Activated CD8-positive, alpha-beta memory T cell treated with anti-CD3 and anti-CD28 coated beads for 1 hour (primary cell): ENCODE measurements around the gene TMEM131.

Experiments
- DNase-seq, 2 donors: peaks; one replicate each; pipeline ENCODE4 v3.0.0-alpha.2; 2020; ENCODE audit warnings: low read depth in 1 of 2; ENCODE audit errors: extremely low read depth in 1 of 2

The TMEM131 gene

DNA sequence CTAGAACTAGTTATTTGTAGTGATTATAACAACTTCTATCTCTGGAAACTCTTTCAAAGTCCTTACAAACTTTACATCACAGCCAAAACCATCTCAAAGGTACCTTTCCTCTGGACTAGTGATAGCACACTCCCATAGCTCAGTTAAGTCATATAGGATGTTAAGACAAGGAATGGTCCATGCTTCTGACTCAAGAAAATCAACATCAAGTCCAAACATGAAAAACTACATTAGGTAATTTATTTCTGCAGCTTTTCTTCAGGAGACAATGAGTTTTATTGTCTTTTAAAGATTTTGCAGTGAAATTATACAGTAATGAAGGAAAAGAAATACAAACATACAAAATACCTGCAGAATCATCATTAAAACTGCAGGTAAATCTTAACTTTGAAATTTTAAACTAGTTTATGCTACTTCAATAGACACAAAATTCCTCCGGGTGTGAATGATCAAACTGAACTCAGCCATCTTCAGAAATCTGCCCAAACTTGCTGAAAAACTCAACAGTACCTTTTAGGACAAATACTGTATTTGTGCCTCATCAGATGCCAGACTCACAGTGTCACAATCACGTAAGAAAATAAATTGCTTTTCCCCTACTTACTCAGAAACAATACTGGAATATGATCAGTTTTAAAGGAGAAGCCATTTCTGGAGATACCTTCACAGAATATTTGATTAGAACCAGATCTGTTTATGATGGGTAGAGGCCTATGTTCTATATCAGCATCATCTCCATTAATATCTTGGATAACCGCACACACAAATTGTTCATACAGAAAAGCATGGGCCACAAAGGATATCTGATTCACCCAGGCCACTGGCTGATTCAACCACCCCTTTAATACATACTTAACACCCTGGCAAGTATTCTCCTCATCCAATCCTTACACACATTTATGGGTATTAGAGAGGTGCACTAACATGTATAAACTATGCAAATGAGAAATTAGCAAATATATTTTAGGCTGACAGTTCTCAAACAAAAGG, 2.6 kb downstream of the TMEM131 start:
- no peak for DNase-seq

DNA sequence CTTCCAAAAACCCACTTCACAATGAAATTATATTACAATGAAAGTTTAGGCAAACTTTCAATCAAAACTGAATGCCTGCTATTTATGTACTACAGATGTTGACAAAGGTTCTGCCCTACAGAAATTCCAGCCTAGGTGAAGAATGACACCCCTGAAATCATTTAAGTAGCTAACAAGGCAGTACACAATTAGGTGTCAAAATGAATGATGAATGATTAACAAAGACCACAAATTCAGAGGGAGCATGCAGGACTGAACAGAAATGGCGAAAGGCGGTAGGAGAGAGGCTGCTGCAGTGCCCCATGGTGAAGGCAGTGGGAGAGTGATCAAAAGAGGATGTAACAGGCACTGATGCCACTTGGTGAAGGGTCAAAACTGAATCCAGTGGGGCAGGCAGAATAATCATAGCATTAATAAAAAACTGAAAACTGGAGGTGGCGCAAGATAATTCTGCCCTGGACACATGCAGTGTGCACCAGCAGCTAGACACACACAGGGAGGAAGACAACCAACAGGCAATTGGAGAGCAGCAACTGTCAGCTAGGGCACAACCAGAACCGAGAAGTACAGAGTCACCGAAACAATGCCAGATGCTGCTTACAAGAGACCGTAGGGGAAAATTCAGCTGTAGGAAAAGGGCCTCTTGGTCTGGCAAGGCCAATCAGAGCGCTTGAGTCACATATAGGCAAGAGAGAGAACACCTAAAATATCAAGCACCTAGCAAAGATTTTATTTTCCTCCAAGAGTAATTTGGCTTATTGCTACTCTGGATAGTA, 4.5 kb downstream of the TMEM131 start:
- no peak for DNase-seq

DNA sequence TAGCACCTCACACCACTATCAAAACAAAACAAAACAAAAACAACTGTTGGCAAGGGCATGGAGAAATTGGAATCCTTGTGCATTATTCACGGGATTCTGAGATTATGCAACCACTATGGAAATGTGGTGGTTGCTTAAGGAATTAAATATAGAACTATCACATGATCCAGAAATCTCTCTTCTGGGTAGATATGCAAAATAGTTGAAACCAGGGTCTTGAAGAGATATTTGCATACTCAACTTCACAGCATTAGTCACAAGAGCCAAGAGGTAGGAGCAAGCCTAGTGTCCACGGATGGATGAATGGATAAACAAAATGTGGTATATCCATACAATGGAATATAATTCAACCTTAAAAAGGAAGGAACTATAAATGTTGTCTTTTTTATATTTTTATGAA, 7.0 kb downstream of the TMEM131 start:
- DNase-seq, result no peak

DNA sequence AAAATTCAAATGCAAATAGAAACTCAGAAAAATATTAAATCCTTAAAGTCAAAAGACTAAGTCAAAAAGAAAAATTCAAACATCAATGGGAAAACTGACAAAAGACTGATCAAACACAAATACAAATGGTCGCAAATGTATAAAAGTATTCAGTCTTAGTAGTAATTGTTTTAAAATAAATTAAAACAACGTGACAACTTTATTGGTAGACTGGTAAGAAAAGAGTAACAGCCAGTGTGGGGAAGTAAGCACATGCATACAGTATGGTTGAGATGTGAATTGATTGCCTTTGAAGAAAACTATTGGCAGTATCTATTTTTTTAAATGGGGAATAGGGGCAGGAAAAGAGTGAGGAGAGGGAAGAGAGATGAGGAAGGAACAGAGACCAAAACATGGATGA, 9.8 kb downstream of the TMEM131 start:
- no peak for DNase-seq

DNA sequence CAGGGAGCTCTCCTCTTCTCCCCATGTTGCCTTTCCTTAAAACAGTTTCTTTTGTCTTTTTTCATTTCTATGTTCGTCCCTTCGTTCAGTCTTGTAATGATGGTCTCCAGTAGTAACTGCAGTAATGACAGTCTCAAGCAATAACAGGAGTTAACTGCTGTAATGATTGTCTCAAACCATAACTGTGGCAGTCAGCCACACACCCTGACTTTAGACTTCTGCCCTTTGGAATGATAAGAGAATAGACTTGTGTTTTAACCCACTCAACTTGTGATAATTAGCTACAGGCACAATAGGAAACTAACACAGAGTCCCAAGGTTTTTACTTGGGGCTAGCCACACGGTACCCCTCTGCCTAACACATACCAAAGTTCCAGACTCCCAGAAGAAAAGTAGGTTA, 12.1 kb downstream of the TMEM131 start:
- DNase-seq, result no peak

DNA sequence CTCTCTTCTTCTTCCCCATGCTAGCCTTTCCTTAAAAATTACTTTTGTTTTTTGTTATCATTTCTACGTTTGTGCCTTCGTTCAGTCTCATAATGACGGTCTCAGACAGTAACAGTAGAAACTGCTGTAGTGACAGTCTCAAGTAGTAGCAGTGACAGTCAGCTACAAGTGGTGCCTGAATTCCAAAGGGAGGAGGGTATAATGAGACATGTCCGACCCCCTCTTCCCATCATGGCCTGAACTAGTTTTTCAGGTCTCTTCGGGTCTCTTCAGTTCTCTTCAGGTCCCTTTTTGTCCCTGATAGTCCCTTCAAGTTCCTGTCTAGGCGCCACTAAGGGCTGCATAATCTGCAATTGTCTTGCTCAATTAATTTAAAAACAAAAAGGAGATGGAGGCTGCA, 12.6 kb downstream of the TMEM131 start:
- DNase-seq, result no peak

DNA sequence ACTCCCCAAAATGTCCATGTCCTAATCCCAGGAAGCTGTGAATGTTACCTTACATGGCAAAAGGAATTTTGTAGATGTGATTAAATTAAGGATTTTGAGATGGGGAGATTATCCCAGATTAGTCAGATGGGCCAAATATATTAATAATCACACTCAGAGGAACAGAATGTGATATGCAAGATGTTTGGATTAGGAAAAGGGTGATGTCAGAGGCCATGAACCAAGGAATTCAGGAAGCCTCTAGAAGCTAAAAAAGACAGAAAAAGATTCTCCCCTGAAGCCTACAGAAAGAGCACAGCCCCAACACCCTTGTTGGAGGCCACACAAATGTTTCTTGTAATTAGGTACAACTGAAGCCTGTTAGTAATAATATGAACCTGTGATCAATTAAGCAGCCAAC, 13.1 kb downstream of the TMEM131 start:
- no peak for DNase-seq

DNA sequence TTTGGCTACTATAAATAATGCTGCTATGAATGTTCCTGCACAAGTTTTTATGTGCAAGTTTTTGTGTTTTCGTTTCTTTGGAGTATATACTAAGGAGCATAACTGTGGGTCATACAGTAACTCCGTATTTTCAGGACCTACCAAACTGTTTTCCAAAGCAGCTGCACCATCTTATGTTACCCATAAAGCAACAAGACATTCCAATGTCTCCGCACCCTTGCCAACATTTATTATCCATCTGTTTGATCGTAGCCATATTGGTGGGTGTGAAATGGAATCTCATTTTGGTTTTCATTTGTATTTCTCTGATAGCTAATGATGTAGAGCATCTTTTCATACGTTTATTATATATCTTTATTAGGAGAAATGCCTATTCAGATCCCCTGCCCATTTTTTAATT, 13.8 kb downstream of the TMEM131 start:
- DNase-seq, result no peak

DNA sequence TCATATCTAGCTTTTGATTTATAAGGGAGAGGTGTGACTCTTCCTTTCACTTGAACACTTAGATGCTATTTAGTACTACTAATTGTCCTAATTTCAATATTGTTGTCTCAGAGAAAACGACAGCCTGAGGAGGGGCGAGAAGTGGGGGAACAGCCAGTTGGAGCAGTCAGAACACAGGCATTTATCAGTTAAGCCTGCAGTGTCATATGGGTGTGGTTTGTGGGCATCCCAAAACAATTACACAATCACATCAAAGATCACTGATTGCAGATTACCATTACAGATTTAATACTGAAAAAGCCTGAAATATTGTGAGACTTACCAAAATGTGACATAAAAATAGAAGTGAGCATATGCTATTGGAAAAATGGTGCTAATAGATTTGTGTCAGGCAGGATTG, 15.8 kb downstream of the TMEM131 start:
- no peak for DNase-seq

DNA sequence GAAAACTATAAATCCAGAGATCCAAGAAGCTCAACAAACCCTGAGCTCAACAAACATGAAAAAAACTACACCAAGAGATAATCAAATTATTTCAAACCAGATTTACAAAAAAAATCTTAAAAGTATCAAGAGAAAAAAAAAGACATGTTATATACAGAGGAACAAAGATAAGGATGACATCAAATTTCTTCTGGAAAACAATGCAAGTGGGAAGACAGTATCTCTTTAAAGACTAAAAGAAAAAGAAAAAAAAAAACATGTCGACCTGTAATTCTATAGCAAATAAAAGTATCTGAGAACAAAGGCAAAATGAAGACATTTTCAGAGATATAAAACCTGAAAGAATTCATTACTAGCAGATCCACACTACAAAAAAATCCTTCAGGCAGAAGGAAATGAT, 21.3 kb downstream of the TMEM131 start:
- no peak for DNase-seq

DNA sequence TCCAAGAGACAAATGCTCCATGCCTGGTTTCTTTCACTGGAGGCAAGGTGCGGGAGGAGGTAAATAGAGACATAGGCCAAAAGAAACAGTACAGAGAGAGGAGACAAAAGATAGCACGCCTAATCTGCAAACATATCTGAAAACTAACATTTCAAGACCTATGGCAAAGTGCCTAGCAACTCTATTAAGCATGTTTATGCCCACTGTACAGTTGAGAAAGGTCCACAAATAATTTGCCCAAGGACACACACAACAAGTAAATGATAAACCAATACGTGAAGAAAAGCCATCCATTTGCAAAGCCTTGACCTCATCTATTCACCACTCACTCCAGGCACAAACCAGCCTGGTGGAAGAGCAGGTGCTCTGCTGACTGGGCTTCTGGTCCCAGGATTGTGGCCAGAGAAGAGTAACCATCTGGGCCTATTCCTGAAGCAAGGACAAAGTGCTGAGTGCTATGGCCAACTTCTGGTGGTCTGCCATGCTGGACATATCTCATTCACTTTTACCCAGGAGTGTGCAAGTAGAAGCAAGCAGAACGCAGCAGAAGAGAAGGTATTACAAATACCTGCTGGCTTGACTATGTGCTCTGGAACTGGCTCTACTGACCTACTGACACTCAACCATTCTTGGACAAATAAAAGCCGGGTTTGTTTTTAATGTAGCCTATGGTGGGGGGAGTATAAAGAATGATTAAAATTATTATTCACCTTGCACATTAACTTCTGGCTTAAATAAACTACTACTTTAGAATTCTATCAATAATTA, 25.3 kb downstream of the TMEM131 start:
- no peak for DNase-seq

DNA sequence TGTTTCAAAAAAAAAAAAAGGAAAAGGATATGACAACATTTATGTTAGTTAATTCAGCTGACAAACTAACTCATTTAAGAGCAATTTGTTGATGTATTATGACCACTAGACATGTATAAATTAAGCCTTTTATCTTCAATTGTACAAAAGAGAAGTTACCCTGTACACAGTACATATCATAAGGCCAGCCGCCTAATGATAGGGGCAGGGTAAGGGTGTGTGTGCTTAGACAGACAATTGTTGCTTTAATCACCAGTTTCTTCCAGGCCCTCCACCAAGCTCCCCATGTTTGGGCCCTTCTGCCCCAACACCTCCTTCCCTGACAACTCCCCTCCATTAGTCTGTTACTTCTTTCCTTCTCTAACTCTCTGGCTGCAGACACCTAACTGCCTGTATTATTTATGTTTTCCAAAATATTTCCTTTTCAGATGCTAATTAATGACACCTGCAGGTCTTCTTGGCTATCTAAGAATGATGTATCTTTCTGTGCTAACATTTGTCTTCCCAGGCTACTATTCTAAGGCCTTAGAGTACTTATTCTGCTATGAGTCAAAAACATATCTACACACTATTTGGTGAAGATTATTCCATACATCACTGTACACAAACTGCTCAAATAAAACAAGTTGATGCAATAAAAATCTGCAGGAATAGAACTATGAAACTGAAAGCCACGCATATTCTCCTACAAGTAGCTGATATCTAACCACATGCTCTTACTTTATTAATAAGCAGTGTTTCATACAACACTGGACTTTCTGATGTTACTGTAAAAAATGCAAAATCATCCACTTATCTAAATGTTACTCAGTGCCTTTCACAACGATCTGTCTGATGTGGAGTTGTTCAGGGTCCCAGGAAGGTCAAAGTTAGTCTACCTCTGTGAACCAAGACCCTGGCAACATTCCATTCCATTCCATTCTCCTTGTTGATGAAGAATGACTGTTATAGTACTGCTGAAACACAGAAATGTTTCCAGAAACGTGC, 26.4 kb downstream of the TMEM131 start:
- no peak for DNase-seq

DNA sequence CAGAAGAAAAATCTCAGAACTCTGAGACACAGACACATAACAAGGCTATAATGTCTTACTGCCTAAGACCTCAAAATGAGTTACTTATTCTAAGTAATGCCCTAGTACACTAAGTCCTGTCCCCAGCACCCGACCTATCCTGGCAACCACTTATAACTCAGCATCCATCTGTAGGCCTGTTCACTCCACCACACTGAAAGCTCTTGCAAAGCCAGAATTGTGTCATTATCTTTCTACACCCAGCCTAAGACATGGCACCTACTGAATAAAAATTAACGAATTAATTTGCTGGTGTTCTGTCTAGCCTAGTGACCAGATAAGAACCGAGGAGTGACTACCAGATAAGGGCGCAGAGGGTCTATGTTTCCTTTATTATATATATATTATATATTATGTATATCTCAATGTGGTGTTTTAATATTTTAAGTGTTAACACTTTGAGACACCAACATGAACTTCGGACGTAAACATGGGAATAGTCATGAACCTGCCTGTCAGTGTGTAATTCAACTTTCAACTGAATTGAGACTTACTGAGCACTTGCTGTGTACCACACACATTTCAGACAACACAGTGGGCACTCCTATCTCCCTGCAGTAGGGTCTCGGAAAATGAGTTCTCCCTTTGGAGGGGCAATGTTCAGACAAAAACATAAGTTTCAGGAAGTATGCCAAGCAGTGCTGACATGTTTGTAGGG, 27.7 kb downstream of the TMEM131 start:
- DNase-seq, result no peak

DNA sequence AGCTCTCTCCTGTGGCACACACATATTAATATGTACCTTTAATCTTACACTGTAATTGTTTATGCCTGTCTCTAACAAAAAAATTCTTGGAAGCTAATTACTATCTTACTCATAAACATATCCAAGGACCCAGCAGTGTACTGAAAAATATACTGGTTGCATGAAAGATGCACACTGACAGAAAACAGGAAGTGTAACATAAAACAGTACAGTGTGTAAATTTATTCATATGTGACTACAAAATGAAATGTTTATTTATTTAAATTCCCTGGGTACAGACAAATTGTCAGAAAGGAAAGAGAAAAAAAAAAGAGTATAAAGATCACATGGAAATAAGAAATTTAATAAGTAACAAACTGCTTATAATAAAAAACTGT, 28.5 kb downstream of the TMEM131 start:
- no peak for DNase-seq

DNA sequence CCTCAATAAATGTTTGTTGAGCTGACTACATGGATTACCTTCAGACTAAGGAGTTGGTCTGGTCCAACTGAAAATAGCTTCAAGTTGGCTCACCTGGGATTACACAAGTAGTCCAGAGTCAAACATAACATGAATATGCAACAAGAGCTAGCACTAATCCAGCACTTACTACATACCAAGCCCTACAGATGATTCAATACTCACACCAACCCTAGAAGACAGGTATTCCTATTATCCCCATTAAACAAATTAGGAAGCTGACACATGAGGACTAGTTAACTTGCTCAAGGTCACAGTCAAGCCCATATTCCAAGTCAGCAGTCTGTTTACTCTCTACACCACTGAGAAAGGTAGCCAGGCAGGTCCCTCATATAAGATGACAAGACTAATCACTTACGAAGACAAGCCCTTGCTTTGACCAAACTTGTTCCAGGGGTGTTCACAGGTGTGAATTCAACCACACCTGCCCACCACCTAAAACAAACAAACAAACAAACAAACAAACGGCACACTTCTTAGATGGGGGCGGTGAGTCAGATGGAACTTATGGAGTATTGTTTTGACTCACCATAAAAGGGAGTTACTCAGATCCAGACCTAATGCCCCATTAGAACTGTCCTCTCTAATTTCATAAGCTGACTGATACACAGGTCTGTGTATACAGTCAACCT, 29.1 kb downstream of the TMEM131 start:
- no peak for DNase-seq

DNA sequence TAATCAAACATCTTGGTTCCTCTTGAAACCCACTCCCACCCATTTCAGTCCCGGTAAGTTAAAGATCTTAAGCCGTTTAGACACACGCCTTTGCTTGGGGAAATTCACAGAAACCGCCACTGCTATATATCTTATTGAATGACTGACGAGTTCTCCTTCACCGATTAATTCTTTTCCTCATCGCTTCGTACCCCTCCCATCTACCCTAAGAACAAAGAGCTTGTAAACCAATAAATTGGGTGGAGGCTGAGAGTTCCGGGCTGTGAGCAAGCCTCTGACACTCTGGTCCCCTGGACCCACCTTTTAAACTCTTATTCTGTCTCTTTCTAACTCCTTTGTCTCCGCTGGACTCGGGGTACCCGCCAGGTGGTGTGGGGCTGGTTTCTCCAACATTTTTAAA, 30.6 kb downstream of the TMEM131 start:
- no peak for DNase-seq

DNA sequence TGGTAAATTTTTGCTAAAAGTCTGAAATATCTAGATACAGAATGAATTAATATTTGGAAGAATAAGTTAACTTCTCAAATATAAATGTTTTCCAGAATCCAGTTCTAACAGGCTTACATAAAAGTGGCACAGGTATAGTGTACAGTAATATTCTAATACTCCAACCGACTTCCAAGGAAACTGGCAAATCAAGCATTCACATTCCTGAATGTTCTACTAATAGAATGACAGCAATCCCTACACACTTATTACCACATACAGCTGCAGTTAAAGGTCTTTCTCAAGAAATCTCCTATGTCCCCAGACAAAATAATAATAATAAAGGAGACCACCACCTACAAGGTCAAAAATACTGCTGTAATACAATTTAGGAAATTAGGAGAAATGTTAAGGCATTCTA, 31.9 kb downstream of the TMEM131 start:
- no peak for DNase-seq

DNA sequence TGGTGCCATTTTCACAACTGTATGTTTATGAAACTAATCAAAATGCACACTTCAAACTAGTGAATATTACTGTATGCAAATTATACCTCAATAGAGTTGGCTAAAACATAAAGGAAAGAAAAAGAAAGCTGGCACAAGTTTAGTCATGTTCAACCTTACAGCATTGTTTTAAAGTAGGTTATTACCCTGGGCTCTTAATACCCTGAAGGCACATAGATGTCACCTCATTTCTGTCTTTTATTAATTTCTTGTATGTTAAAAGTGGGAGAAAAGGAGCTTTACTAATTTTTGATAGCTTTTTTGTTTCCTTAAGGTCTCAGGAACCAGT, 32.7 kb downstream of the TMEM131 start:
- DNase-seq, result no peak

DNA sequence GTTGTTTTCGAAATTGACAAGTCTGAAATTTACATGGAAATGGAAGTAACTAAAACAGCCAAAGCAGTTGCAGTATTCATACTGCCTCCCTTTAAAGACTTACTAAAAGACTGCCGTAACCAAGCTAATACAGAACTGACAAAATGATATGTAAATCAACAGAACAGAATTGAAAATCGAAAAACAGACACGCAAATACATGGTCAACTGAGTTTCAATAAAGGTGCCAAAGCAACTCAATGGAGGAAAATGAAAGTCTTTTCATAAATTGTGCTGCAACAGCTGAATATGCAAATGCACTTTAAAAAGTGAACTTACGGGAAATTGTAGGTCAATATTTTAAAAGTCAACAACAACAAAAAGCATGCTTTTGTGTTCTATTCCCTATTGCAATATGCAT, 34.2 kb downstream of the TMEM131 start:
- DNase-seq, result no peak
